ENCODE data around the gene HIBCH.
"Not testable (repeated sequence)": the region's sequence is repeated elsewhere in the genome, so short reads cannot be mapped to it uniquely, and the experiment has no call there.

The HIBCH gene

DNA sequence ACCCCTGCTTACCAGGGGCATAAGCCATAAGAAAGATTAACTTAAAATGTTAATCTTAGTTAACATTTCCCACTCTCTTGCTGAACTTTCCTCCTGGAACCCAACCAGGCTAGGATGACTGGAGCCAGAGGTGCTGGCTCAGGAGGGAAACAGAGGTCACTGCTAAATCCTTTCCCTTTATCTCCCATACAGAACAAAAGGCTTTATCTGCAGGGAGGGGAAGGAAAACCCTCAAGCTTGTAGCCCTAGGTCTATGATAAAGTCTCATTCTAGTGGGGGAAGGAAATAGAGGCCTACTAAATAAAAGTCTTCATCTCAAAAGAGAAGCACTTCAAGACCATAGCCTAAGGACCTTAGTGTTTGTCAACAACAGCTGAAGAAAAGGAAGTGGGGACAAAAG is 18.6 kb downstream of the HIBCH start:
- Histone ChIP-seq H3K9me3 (ENCODE audit: severe bottlenecking) (no peaks in the 10 kb centered on the region), H3K27ac (peak overlapping the region; percentile 29; the same call in 1 of the 2 replicates), H3K27me3 (ENCODE audit: insufficient read depth, low read depth, severe bottlenecking) (no peaks in the 10 kb centered on the region), H3K36me3 (peaks cover 6% of the 10 kb centered on the region; the same call in 1 of the 2 replicates), H3K4me3 (ENCODE audit: low read depth, low read length) (no peak overlapping the region)
- no peak for TF ChIP-seq CTCF (IDR thresholded peaks at IDR 0.05; ENCODE audit: low read depth, low read length)
- DNase-seq = peak; percentile 22

GRCh38 chr2:190297880-190298279 is 21.7 kb downstream of the HIBCH start:
- not testable (repeated sequence) for H3K4me3 ChIP-seq (ENCODE audit: low read depth, low read length); DNase-seq; H3K27me3 ChIP-seq (ENCODE audit: insufficient read depth, low read depth, severe bottlenecking); H3K9me3 ChIP-seq (ENCODE audit: severe bottlenecking); H3K27ac ChIP-seq
- H3K36me3 ChIP-seq = peaks cover 10% of the 10 kb centered on the region; the same call in 1 of the 2 replicates

- H3K27me3 ChIP-seq (ENCODE audit: insufficient read depth, low read depth, severe bottlenecking) = no peaks in the 10 kb centered on the region
- no peaks in the 10 kb centered on the region; the same call in none of the 2 replicates for H3K36me3 ChIP-seq
These were observed 35.8 kb downstream of the HIBCH start for GRCh38 chr2:190283783-190284182.

DNA sequence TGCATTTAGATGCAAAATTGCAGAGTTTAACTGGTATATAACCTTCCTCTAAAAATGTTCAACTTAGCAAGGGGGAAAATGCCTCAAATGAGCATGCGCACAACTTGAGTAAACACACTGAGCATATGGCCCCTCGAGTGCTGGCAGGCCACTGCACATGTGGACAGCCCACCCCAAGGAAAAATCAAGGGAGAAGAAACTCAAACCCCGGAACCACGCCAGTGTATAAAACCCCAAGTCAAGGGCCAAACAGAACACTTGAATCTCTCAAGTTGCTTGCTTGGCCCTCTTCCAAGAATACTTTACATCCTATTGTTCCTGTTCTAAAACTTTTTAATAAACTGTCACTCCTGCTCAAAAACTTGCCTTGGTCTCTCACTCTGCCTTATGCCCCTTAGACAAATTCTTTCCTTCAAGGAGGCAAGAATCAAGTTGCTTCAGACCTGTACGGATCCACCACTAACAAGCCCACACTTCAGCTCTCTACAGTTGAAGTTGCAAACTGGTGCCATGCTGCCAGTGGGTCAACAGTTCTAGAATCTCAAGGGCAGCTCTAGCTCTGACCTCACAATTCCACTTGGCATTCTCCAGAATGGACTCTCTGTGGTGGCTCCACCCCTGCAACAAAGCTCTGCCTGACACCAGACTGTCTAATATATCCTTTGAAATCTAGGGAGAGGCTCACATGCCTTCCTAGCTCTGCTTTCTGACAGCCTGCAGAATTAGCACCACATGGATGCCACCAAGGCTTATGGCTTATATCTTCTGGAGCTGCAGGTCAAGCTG is 38.9 kb downstream of the HIBCH start:
- TF ChIP-seq CTCF (IDR thresholded peaks at IDR 0.05; ENCODE audit: low read depth, low read length) = no peak
- Histone ChIP-seq H3K27ac (no peak overlapping the region), H3K9me3 (ENCODE audit: severe bottlenecking) (no peaks in the 10 kb centered on the region), H3K27me3 (ENCODE audit: insufficient read depth, low read depth, severe bottlenecking) (no peaks in the 10 kb centered on the region), H3K36me3 (no peaks in the 10 kb centered on the region), H3K4me3 (ENCODE audit: low read depth, low read length) (no peak overlapping the region)
- no peak for DNase-seq

More at GRCh38 chr2:190283783-190284182, 35.8 kb downstream of the HIBCH start:
- no peak for TF ChIP-seq CTCF (IDR thresholded peaks at IDR 0.05; ENCODE audit: low read depth, low read length)
- no peak overlapping the region for H3K27ac ChIP-seq
- H3K4me3 ChIP-seq (ENCODE audit: low read depth, low read length) = no peak overlapping the region
- H3K9me3 ChIP-seq (ENCODE audit: severe bottlenecking) = no peaks in the 10 kb centered on the region
- no peak for DNase-seq

- not testable (repeated sequence) for DNase-seq, H3K27ac ChIP-seq
These were observed 40.1 kb downstream of the HIBCH start for GRCh38 chr2:190279256-190280134.

DNA sequence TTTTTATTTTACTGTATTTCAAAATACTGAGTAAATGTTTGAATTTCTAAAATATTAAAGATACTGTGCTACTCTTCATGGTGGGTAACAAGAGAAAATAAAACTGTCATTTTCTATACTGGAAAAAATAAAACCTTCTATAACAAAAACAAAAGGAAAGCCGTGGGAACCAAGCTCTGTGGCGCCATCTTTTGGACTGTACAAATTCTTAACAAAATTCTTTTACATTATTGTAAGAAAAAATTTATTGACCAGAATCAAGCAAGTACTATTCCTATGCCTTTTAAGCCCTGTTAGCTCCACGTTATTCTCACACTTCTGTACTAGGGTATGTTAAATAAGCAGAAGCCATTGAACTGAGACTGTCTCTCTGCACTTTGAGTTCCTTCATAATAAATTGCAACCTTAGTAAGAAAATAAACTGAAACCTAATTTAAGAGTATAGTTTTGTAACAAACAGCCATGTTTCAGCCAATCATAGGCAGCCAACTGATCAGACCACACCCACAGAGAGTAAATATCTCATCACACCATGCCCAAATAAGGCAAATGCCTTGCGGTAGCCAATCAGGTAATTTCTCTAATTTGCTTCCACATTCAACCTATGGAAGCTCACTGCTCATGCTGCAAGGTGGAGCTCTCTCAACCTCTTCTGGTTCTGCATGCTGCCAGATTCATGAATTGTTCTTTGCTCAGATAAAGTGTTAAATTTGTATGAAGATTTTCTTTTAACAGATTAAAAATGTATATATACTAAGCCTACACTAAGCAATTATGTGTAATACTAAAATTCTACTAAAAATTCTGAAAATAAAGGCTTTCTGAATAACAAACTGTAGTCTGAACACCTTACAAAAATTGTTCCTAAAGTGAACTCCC is 42.2 kb downstream of the HIBCH start:
- no peak for DNase-seq
- Histone ChIP-seq H3K27me3 (ENCODE audit: insufficient read depth, low read depth, severe bottlenecking) (no peaks in the 10 kb centered on the region), H3K27ac (no peak overlapping the region), H3K4me3 (ENCODE audit: low read depth, low read length) (no peak overlapping the region), H3K36me3 (no peaks in the 10 kb centered on the region), H3K9me3 (ENCODE audit: severe bottlenecking) (no peaks in the 10 kb centered on the region)
- TF ChIP-seq CTCF (IDR thresholded peaks at IDR 0.05; ENCODE audit: low read depth, low read length) = peak; percentile 19; the same call in 1 of the 2 replicates

More at GRCh38 chr2:190279256-190280134, 40.1 kb downstream of the HIBCH start:
- not testable (repeated sequence) for H3K27me3 ChIP-seq (ENCODE audit: insufficient read depth, low read depth, severe bottlenecking); H3K4me3 ChIP-seq (ENCODE audit: low read depth, low read length); H3K36me3 ChIP-seq; H3K9me3 ChIP-seq (ENCODE audit: severe bottlenecking)

Measured in WERI-Rb-1 (cell line).